ENCODE results near the gene CELF2.

DNA sequence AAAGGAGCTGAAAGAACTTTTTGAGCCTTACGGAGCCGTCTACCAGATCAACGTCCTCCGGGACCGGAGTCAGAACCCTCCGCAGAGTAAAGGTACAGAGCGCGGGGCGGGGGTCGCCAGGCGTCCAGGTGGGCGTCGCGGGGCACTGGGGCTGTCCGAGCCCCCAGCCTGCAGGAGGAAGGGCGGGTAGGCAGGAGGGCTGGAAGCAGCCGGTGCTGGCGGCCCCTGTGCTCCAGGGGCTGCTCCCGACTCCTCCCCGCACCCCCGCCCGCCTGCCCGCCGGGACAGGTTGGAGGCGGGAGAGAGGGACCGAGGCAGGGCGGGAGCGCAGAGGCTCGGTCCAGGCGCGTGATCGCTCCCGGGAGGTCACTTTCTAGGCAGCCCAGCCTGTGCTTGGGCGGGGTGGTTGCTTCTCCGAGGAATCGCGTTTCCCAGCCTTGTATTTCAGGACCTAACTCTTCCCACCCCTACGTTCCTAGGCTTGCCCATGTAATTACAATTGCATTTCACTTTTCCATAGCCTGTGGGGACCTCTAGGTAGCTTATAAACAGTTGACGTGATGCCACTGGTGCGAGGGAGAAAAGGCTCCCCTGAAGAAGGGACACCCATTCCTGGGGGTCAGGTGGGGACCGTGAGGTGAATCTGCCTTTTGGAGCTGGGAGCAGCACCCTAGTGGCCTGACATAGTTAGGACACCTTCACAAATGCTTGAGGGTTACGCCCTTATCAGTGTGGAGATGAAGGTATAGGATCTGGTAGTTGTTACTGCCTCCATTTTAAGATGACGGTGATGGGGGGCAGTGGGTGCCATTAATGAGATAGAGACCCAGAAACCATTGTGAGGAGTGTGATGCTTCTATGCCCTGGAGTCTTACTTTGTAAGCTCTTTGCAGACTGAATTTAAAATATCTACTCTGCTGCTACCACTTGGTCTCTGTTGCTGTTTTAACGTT, 148.2 kb downstream of the CELF2 start:
- TF ChIP-seq MXI1 (IDR thresholded peaks at IDR 0.05; ENCODE audit: borderline replicate concordance, low read depth, low read length): no peak
- TF ChIP-seq, protein P1, sequence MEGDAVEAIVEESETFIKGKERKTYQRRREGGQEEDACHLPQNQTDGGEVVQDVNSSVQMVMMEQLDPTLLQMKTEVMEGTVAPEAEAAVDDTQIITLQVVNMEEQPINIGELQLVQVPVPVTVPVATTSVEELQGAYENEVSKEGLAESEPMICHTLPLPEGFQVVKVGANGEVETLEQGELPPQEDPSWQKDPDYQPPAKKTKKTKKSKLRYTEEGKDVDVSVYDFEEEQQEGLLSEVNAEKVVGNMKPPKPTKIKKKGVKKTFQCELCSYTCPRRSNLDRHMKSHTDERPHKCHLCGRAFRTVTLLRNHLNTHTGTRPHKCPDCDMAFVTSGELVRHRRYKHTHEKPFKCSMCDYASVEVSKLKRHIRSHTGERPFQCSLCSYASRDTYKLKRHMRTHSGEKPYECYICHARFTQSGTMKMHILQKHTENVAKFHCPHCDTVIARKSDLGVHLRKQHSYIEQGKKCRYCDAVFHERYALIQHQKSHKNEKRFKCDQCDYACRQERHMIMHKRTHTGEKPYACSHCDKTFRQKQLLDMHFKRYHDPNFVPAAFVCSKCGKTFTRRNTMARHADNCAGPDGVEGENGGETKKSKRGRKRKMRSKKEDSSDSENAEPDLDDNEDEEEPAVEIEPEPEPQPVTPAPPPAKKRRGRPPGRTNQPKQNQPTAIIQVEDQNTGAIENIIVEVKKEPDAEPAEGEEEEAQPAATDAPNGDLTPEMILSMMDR (conservative IDR thresholded peaks at IDR 0.05; ENCODE audit: low read depth, low read length): 0 out of 2 replicates have a peak, but pooled peaks have one; percentile 10
